GM19043 (cell line): ENCODE data around the gene PIP5K1B.

Experiments
- ATAC-seq: cut with Tn5 transposase; IDR thresholded peaks from one replicate; pipeline ENCODE4 v1.9.1; 2021; ENCODE audit warnings: low read depth; ENCODE audit not compliant: unreplicated experiment

PIP5K1B gene

GRCh38 chr9:68762570-68762969 is 57.5 kb downstream of the PIP5K1B start:
- no peak for ATAC-seq

GRCh38 chr9:68763104-68763503 is 58.1 kb downstream of the PIP5K1B start:
- ATAC-seq, result no peak

GRCh38 chr9:68768619-68769018 is 63.6 kb downstream of the PIP5K1B start:
- no peak for ATAC-seq

- ATAC-seq, result no peak
These were observed 64.8 kb downstream of the PIP5K1B start for GRCh38 chr9:68769852-68770251.

- ATAC-seq, result no peak
These were observed 66.3 kb downstream of the PIP5K1B start for GRCh38 chr9:68771376-68771775.

GRCh38 chr9:68775003-68775730 is 70.1 kb downstream of the PIP5K1B start:
- ATAC-seq, result no peak

GRCh38 chr9:68777070-68777763 is 72.2 kb downstream of the PIP5K1B start:
- no peak for ATAC-seq

GRCh38 chr9:68778635-68779034 is 73.6 kb downstream of the PIP5K1B start:
- ATAC-seq, result no peak

GRCh38 chr9:68779558-68780379 is 74.7 kb downstream of the PIP5K1B start:
- ATAC-seq, result peak; percentile 68

- ATAC-seq, result no peak
These were observed 75.3 kb downstream of the PIP5K1B start for GRCh38 chr9:68780380-68780712.

GRCh38 chr9:68780720-68781119 is 75.7 kb downstream of the PIP5K1B start:
- ATAC-seq, result no peak

GRCh38 chr9:68781928-68782327 is 76.9 kb downstream of the PIP5K1B start:
- no peak for ATAC-seq

GRCh38 chr9:68782546-68782945 is 77.5 kb downstream of the PIP5K1B start:
- no peak for ATAC-seq

- ATAC-seq, result no peak
These were observed 80.9 kb downstream of the PIP5K1B start for GRCh38 chr9:68785965-68786364.

GRCh38 chr9:68791169-68791568 is 86.1 kb downstream of the PIP5K1B start:
- ATAC-seq, result no peak

GRCh38 chr9:68793605-68794343 is 88.7 kb downstream of the PIP5K1B start:
- ATAC-seq, result peak; percentile 97

GRCh38 chr9:68794898-68795297 is 89.9 kb downstream of the PIP5K1B start:
- ATAC-seq, result no peak

- ATAC-seq, result no peak
These were observed 90.4 kb downstream of the PIP5K1B start for GRCh38 chr9:68795411-68795810.

GRCh38 chr9:68797116-68797515 is 92.1 kb downstream of the PIP5K1B start:
- peak; percentile 41 for ATAC-seq

GRCh38 chr9:68798423-68798822 is 93.4 kb downstream of the PIP5K1B start:
- no peak for ATAC-seq

- ATAC-seq, result no peak
These were observed 95.8 kb downstream of the PIP5K1B start for GRCh38 chr9:68800836-68801235.
